Vagina (tissue), 2 donors: Measurements from ENCODE around the gene NPC2.
A peak's percentile ranks its signal among the peaks of the same experiment; 100 is the strongest.

Experiments
- CTCF ChIP-seq, 3 experiments: fragments of 450-650 bp in 2 of 3; fragments of 200-600 bp in 1 of 3; sonication (generic) in 1 of 3; IDR thresholded peaks; one replicate each; pipeline ENCODE4 v1.5.1; 2017 to 2019; ENCODE audit warnings: antibody characterized with exemption in 3 of 3, mild to moderate bottlenecking in 2 of 3, moderate library complexity in 2 of 3
- POLR2A ChIP-seq, 2 donors: fragments of 450-650 bp; IDR thresholded peaks; one replicate each; pipeline ENCODE4 v1.6.1; 2017; ENCODE audit warnings: antibody characterized with exemption in 2 of 2, mild to moderate bottlenecking in 2 of 2, moderate library complexity in 2 of 2
- POLR2AphosphoS5 ChIP-seq, 2 donors: sonication (generic); formaldehyde crosslinking; IDR thresholded peaks; one replicate each; pipeline ENCODE4 v1.9.0; 2017; ENCODE audit warnings: antibody characterized with exemption in 2 of 2, mild to moderate bottlenecking in 2 of 2, low read depth in 1 of 2; ENCODE audit not compliant: insufficient read depth in 1 of 2

GRCh38 chr14:74492776-74493342 is at the start of gene NPC2:
- no peak for TF ChIP-seq CTCF (IDR thresholded peaks at IDR 0.05)
- peak in 1 of 2 donors; percentile 84 for TF ChIP-seq POLR2A (IDR thresholded peaks at IDR 0.05)
- TF ChIP-seq POLR2AphosphoS5 (IDR thresholded peaks at IDR 0.05; ENCODE audit: insufficient read depth in 1 of 2, low read depth in 1 of 2) = peak in 1 of 2 donors; percentile 93
